ENCODE measurements around the gene ZNF592. TPM values are rescaled to one million over a fixed set of nuclear protein-coding genes. Genes with fewer than 3 reads are reported as not detected.
"Not testable (repeated sequence)": the region's sequence is repeated elsewhere in the genome, so short reads cannot be mapped to it uniquely, and the experiment has no call there.

Gene ZNF592
- total RNA-seq, 1 experiment from 2014 or later: 49.6 TPM

- no peak for TF ChIP-seq CTCF (IDR thresholded peaks at IDR 0.05; ENCODE audit: unreplicated experiment)
- no TSS peak for BruUV-seq (replicated peaks)
- intact Hi-C loops (cut with micrococcal nuclease; ENCODE audit: unreplicated experiment): loop anchor here (1.0 kb wide), 1 partner anchor 33 kb away; the partner anchor contains the start of gene SEC11A
- Mint-ChIP-seq H3K27me3 (ENCODE audit: unreplicated experiment) (no peaks in the 10 kb centered on the region), H3K36me3 (ENCODE audit: insufficient read depth, unreplicated experiment) (peaks cover 49% of the 10 kb centered on the region), H3K9me3 (ENCODE audit: low read depth, unreplicated experiment) (no peaks in the 10 kb centered on the region), H3K4me3 (ENCODE audit: low read depth, unreplicated experiment) (peak overlapping the region; percentile 94), H3K27ac (ENCODE audit: unreplicated experiment) (peak overlapping the region; percentile 61), H3K4me1 (ENCODE audit: low read depth, unreplicated experiment) (peaks cover 50% of the 10 kb centered on the region)
- DNase-seq: peak; percentile 49
- CTCF ChIA-PET: interaction anchor here (0.5 to 1.3 kb wide), 5 partner anchors 13 to 253 kb away, joined by 3 to 8 read pairs (median 4); no protein-coding TSS in a partner anchor
These were observed 959 bp downstream of the ZNF592 start for GRCh38 chr15:84749111-84749991.

GRCh38 chr15:84750583-84751092 lies 2.2 kb downstream of the ZNF592 start:
- intact Hi-C loops (cut with micrococcal nuclease; ENCODE audit: unreplicated experiment): loop anchor here (2.0 to 5.0 kb wide), 3 partner anchors 16 to 177 kb away; no protein-coding TSS in a partner anchor

DNA sequence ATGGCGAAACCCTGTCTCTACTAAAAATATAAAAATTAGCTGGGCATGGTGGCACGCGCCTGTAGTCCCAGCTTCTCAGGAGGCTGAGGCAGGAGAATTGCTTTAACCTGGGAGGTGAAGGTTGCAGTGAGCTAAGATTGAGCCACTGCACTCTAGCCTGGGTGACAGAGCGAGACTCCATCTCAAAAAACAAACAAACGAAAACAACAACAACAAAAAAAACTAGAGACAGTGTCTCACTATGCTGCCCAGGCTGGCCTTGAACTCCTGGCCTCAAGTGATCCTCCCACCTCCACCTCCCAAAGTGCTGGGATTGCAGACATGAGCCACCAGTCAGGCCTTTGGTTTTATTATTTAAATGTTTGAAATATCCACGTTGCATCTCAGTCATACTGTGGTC lies 3.3 kb downstream of the ZNF592 start:
- intact Hi-C loops (cut with micrococcal nuclease; ENCODE audit: unreplicated experiment): loop anchor here (2.0 to 5.0 kb wide), 3 partner anchors 17 to 176 kb away; no protein-coding TSS in a partner anchor
- not testable (repeated sequence) for H3K9me3 Mint-ChIP-seq (ENCODE audit: low read depth, unreplicated experiment); DNase-seq; H3K27ac Mint-ChIP-seq (ENCODE audit: unreplicated experiment); H3K4me3 Mint-ChIP-seq (ENCODE audit: low read depth, unreplicated experiment); H3K27me3 Mint-ChIP-seq (ENCODE audit: unreplicated experiment); BruUV-seq (replicated peaks)
- Mint-ChIP-seq H3K36me3 (ENCODE audit: insufficient read depth, unreplicated experiment) (peaks cover 56% of the 10 kb centered on the region), H3K4me1 (ENCODE audit: low read depth, unreplicated experiment) (peaks cover 57% of the 10 kb centered on the region)
- CTCF ChIA-PET: interaction anchor here (0.6 to 1.4 kb wide), 3 partner anchors 29 to 363 kb away, joined by 3 read pairs; partner anchors contain the start of gene SEC11A

More at GRCh38 chr15:84750583-84751092, 2.2 kb downstream of the ZNF592 start:
- peak; percentile 18 for DNase-seq
- H3K27me3 Mint-ChIP-seq (ENCODE audit: unreplicated experiment): no peaks in the 10 kb centered on the region
- H3K27ac Mint-ChIP-seq (ENCODE audit: unreplicated experiment): peak overlapping the region; percentile 61
- H3K36me3 Mint-ChIP-seq (ENCODE audit: insufficient read depth, unreplicated experiment): peaks cover 53% of the 10 kb centered on the region
- peaks cover 62% of the 10 kb centered on the region for H3K4me1 Mint-ChIP-seq (ENCODE audit: low read depth, unreplicated experiment)
- no peaks in the 10 kb centered on the region for H3K9me3 Mint-ChIP-seq (ENCODE audit: low read depth, unreplicated experiment)
- CTCF ChIA-PET: interaction anchor here (1.1 to 1.3 kb wide), 3 partner anchors 15 to 252 kb away, joined by 3 to 8 read pairs (median 3); no protein-coding TSS in a partner anchor
- no TSS peak for BruUV-seq (replicated peaks)
- TF ChIP-seq CTCF (IDR thresholded peaks at IDR 0.05; ENCODE audit: unreplicated experiment): no peak
- H3K4me3 Mint-ChIP-seq (ENCODE audit: low read depth, unreplicated experiment): peak overlapping the region; percentile 94

- H3K36me3 Mint-ChIP-seq (ENCODE audit: insufficient read depth, unreplicated experiment): peaks cover 54% of the 10 kb centered on the region
- no peak for TF ChIP-seq CTCF (IDR thresholded peaks at IDR 0.05; ENCODE audit: unreplicated experiment)
- CTCF ChIA-PET: interaction anchor here (0.6 to 1.4 kb wide), 5 partner anchors 11 to 363 kb away, joined by 3 read pairs; partner anchors contain the start of gene SEC11A
- no TSS peak for BruUV-seq (replicated peaks)
- no peak for DNase-seq
- peaks cover 53% of the 10 kb centered on the region for H3K4me1 Mint-ChIP-seq (ENCODE audit: low read depth, unreplicated experiment)
- peak overlapping the region; percentile 31 for H3K4me3 Mint-ChIP-seq (ENCODE audit: low read depth, unreplicated experiment)
- no peaks in the 10 kb centered on the region for H3K27me3 Mint-ChIP-seq (ENCODE audit: unreplicated experiment)
- H3K9me3 Mint-ChIP-seq (ENCODE audit: low read depth, unreplicated experiment): no peaks in the 10 kb centered on the region
- H3K27ac Mint-ChIP-seq (ENCODE audit: unreplicated experiment): peak overlapping the region; percentile 39
- intact Hi-C loops (cut with micrococcal nuclease; ENCODE audit: unreplicated experiment): loop anchor here (5.0 kb wide), 2 partner anchors 55 to 175 kb away; no protein-coding TSS in a partner anchor
These were observed 3.8 kb downstream of the ZNF592 start for GRCh38 chr15:84752195-84752594.
